ENCODE measurements around the gene DNAJC17. TPM values are rescaled to one million over a fixed set of nuclear protein-coding genes. Genes with fewer than 3 reads are reported as not detected.

The DNAJC17 gene
- total RNA-seq (2014; rRNA removed; shearing (Covaris generic); ENCODE audit: low replicate concordance) = 51.3 and 103 TPM in 2 replicates

GRCh38 chr15:40807028-40807887, at the start of gene DNAJC17, which contains the start of gene ZFYVE19:
Gene DNAJC17 (minus strand): TSS chr15:40807473. CDS start chr15:40807446, 27 bp downstream.
Gene ZFYVE19 (plus strand): TSS chr15:40807089. CDS start chr15:40807590, 501 bp downstream.
- in situ Hi-C loops (cut with HindIII; ENCODE audit: low pct_unique_long_range_greater_than_20kb, low sequenced_read_pairs) = no loop called here

DNA sequence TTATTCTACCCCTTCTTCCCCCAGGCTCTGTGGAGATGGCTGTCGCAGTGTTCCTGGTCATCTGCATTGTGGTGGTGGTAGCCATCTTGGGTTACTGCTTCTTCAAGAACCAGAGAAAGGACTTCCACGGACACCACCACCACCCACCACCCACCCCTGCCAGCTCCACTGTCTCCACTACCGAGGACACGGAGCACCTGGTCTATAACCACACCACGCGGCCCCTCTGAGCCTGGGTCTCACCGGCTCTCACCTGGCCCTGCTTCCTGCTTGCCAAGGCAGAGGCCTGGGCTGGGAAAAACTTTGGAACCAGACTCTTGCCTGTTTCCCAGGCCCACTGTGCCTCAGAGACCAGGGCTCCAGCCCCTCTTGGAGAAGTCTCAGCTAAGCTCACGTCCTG, 49.5 kb upstream of the DNAJC17 start:
- in situ Hi-C loops (cut with HindIII; ENCODE audit: low pct_unique_long_range_greater_than_20kb, low sequenced_read_pairs) = no loop called here
- no peak for DNase-seq (ENCODE audit: low read depth)

More at GRCh38 chr15:40807028-40807887, at the start of gene DNAJC17, which contains the start of gene ZFYVE19:
- peak; percentile 92 for DNase-seq (ENCODE audit: low read depth)

DNA sequence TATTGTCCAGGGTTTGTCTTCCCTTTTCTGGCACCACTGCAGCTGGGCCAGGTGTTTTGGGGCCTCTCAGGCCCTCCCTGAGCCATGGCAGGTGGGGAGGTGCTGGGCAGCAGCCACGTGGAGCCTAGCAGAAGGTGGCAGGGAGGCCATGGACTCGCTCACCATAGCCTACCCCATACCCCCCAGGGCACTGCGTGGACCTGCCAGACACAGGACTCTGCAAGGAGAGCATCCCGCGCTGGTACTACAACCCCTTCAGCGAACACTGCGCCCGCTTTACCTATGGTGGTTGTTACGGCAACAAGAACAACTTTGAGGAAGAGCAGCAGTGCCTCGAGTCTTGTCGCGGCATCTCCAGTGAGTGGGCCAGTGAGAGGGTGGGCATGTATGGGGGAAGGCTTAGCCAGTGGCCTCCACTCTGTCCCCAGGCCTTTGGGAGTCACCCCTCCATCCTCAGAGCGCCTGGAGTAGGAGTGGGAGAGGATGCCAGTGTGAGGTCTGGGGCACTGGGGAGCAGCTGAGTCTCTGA, 48.5 kb upstream of the DNAJC17 start:
- DNase-seq (ENCODE audit: low read depth) = no peak
- in situ Hi-C loops (cut with HindIII; ENCODE audit: low pct_unique_long_range_greater_than_20kb, low sequenced_read_pairs) = no loop called here

DNA sequence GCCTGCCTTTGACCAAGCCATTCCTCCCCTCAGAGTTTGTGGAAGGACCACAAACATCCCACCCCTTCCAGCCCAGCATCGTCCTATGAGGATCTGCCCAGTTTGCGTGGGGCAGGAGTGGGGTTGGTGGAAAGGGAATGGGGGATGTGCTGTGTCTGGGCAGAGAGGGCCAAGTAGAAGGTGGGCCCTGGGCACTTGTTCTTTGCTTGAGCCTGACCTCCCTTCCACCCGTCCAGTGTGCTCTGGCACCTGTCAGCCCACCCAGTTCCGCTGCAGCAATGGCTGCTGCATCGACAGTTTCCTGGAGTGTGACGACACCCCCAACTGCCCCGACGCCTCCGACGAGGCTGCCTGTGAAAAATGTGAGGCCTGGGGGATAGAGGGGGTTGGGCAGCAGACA, 46.9 kb upstream of the DNAJC17 start:
- in situ Hi-C loops (cut with HindIII; ENCODE audit: low pct_unique_long_range_greater_than_20kb, low sequenced_read_pairs) = no loop called here

DNA sequence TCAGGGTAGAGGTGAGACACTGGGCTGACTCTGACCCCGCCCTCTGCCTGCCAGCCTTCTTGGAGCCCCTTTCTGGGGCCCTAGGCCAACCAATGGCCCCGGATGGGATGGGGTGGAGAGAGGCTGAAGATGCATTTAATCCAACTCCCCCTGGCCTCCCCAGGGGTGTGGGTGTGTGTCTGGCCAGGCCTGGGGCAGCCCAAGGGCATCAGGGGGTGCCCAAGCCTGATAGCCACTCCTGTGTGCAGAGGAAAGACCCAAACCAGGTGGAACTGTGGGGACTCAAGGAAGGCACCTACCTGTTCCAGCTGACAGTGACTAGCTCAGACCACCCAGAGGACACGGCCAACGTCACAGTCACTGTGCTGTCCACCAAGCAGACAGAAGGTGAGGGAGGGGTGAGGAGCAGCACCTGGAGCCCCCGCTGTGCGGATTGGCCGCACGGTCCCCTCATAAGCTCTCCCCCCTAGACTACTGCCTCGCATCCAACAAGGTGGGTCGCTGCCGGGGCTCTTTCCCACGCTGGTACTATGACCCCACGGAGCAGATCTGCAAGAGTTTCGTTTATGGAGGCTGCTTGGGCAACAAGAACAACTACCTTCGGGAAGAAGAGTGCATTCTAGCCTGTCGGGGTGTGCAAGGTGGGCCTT, 46.1 kb upstream of the DNAJC17 start:
- in situ Hi-C loops (cut with HindIII; ENCODE audit: low pct_unique_long_range_greater_than_20kb, low sequenced_read_pairs) = no loop called here
- DNase-seq (ENCODE audit: low read depth) = no peak

More for the DNA sequence above, 46.9 kb upstream of the DNAJC17 start:
- no peak for DNase-seq (ENCODE audit: low read depth)

GRCh38 chr15:40852529-40852928, 45.3 kb upstream of the DNAJC17 start:
- in situ Hi-C loops (cut with HindIII; ENCODE audit: low pct_unique_long_range_greater_than_20kb, low sequenced_read_pairs) = no loop called here
- no peak for DNase-seq (ENCODE audit: low read depth)

DNA sequence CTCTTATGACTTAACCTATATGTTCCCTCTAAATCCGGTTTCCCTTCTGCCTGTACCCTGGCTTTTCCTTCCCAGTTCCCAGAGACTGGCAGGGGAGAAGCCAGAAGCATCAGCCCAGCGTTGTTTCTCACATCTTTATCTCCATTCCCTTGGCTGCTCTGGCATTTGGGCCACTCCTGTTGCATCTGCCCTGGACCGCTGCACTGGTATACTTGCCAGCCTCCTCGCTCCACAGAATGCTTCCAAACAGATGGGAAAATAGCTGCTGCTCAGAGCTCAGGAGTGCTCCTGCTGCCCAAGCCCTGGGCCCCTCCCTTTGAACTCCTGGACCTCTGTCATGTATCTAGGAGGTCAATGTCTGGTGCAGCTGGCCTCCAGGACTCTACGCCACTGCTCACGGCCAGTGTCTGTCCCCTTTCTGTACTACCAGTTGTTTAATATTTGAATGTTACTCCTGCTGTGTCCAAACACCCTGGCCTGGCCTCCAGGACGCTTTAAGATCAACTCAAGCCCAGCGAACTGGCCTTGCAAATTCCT, 43.4 kb upstream of the DNAJC17 start:
- in situ Hi-C loops (cut with HindIII; ENCODE audit: low pct_unique_long_range_greater_than_20kb, low sequenced_read_pairs) = no loop called here
- DNase-seq (ENCODE audit: low read depth) = no peak

GRCh38 chr15:40847223-40847961, 40.1 kb upstream of the DNAJC17 start:
- in situ Hi-C loops (cut with HindIII; ENCODE audit: low pct_unique_long_range_greater_than_20kb, low sequenced_read_pairs) = no loop called here
- DNase-seq (ENCODE audit: low read depth) = peak; percentile 76

DNA sequence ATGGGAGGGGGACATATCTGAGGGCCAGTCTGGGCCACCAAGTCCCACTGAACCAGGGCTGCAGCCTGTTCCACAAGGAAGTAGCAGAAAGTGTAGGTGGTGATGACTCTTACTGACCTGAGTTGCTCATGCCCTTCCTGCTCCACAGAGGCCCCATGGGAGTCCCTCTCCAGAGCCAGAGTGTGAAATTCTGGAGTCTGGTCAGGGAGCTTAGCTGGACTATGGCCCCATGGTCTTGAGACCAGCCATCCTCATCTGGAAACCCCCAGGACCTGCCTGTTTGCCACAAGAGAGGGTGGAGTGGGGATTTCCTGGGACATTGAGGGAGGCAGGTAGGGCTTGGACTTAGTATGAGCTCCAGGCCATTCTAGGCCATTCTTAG, 39.6 kb upstream of the DNAJC17 start:
- DNase-seq (ENCODE audit: low read depth) = no peak
- in situ Hi-C loops (cut with HindIII; ENCODE audit: low pct_unique_long_range_greater_than_20kb, low sequenced_read_pairs) = no loop called here

DNA sequence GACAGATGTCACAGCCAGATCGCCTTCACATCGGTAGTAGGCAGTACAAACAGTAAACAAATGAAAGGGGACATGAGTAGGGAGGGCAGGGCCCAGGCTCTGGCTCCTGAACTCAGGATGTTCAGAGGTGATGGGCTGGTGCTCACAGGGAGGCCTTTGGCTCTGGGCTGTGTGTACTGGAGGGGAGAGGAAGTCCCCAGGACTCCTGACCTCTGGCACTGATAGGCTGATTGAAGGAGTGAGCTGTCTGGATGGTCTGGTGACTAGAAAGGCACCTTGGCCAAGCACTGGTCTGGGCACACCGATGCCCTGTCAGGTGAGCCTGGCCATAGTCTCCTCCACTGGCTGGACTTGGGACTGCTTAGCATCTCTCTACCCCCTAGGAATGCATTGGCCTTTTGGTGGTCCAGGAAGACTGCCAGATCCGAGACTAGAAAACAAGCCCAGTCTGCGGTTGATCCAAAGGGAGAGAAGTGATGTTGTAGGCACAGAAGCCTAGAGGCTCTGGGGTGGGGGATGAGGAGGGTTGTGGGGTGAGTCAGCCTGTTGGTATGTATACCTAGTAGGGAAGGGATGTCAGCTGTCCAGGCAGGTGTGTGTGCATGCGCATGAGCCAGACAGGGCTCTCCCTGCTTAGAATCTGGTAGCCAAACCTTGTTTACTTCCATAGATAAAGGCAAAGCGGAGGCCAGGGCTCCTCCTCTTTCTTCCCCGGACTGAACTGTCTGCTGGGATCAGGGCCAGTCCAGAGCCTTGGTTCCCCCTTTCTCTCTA, 38.4 kb upstream of the DNAJC17 start:
- in situ Hi-C loops (cut with HindIII; ENCODE audit: low pct_unique_long_range_greater_than_20kb, low sequenced_read_pairs) = no loop called here
- peak; percentile 33 for DNase-seq (ENCODE audit: low read depth)

DNA sequence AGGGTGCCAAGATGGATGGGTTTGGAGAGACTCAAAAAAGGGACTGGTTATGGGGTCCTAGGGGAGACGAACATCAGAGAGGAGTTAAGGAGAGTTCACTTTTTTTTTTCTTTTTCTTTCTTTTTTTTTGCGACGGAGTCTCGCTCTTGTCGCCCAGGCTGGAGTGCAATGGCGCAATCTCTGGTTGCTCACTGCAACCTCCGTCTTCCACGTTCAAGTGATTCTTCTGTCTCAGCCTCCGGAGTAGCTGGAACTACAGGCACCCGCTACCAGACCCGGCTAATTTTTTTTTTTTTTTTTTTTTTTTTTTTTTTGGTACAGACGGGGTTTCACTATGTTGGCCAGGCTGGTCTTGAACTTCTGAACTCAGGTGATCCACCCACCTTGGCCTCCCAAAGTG, 37.8 kb upstream of the DNAJC17 start:
- in situ Hi-C loops (cut with HindIII; ENCODE audit: low pct_unique_long_range_greater_than_20kb, low sequenced_read_pairs) = no loop called here
- no peak for DNase-seq (ENCODE audit: low read depth)

DNA sequence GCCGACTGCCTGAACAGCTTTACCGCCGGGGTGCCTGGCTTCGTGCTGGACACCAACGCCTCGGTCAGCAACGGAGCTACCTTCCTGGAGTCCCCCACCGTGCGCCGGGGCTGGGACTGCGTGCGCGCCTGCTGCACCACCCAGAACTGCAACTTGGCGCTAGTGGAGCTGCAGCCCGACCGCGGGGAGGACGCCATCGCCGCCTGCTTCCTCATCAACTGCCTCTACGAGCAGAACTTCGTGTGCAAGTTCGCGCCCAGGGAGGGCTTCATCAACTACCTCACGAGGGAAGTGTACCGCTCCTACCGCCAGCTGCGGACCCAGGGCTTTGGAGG, 37.4 kb upstream of the DNAJC17 start:
- in situ Hi-C loops (cut with HindIII; ENCODE audit: low pct_unique_long_range_greater_than_20kb, low sequenced_read_pairs) = no loop called here
- no peak for DNase-seq (ENCODE audit: low read depth)

- in situ Hi-C loops (cut with HindIII; ENCODE audit: low pct_unique_long_range_greater_than_20kb, low sequenced_read_pairs) = no loop called here
- peak; percentile 8 for DNase-seq (ENCODE audit: low read depth)
These were observed 36.8 kb upstream of the DNAJC17 start, which contains the start of gene SPINT1 for GRCh38 chr15:40843885-40844695. Gene SPINT1 (plus strand): TSS chr15:40844048. CDS start chr15:40844555, 507 bp downstream.

DNA sequence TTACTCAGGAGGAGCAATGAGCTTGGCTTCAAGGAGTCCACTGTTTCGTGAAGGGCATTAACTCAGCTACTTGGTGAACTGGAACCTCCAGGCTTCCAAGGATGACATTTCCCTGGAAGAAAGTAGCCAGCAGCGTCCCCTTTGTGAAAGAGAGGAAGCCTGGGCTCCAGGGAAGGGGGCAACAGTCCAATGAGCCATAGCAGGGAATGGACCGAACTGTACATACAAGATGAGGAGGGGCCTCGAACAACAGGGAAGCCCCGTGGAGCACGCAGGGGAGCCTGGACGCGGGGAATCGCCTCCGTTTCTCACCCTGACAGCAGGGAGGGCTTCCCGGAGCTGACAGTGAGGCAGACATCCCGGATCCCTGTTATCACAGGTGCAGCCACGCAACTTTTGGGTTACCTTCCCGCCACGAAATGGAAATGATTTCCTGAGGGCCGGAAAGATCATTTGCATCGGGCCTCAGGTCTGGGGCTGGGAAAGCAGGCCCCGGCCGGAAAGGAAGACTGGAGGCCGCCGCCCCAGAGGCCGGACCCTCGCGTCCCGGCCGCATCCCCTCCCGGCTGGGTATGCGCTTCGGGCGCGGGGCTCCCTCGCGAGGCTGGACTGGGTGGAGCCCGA, 36.1 kb upstream of the DNAJC17 start:
- in situ Hi-C loops (cut with HindIII; ENCODE audit: low pct_unique_long_range_greater_than_20kb, low sequenced_read_pairs) = no loop called here

DNA sequence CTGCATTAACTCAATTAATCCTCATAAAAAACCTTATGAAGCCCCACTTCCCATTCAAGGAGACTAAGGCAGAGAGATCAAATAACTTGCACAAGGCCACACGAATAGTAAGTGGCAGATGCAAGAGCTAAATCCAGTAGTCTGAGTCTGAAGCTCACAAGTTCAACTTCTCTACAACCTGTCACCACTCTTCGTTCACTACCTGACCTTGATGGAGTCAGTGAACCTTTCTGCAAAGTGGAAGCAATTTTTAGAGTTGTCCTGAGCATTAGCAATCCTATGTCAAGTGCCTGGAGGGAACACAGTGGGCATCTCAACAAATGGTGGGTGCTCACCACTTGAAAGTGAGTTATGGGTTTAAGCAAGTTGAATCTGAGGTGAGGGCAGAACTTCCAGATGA, 34.5 kb upstream of the DNAJC17 start:
- DNase-seq (ENCODE audit: low read depth) = no peak
- in situ Hi-C loops (cut with HindIII; ENCODE audit: low pct_unique_long_range_greater_than_20kb, low sequenced_read_pairs) = no loop called here

More for the DNA sequence above, 36.1 kb upstream of the DNAJC17 start:
- no peak for DNase-seq (ENCODE audit: low read depth)

DNA sequence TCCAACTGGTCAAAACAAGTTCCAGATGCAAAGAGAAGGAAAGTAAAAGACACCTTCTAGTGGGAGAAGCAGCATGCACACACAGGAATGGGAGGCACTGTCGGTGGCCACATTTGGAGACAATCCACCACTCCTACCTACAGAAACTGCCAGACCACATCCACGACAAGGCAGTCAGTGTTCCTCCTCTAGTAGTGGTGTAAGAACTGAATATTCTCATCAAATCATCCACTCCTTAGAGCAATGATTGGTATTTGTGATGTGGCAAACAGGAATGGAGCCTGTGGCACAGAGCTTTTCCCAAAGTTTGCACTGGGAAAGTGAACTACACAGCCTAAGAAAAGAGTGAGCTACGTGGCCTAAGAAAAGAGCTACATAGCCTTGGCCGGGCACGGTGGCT, 31.5 kb upstream of the DNAJC17 start:
- in situ Hi-C loops (cut with HindIII; ENCODE audit: low pct_unique_long_range_greater_than_20kb, low sequenced_read_pairs) = no loop called here
- DNase-seq (ENCODE audit: low read depth) = no peak

All from Caki2 (cell line).